Endothelial cell of umbilical vein (primary cell): Measurements from ENCODE around the gene FAM120B. TPM values are rescaled to one million over a fixed set of nuclear protein-coding genes. Genes with fewer than 3 reads are reported as not detected.

ENCODE experiments used
- BruUV-seq: library from RNA; stranded (reverse); fragments of 400-500 nt; replicated peaks from 2 replicates; lab custom pipeline; 2021; lab: Mats Ljungman, UMichigan
- CTCF ChIA-PET: fragments of 300-600, 350-600 bp; sonication (Branson Sonifier 250); formaldehyde crosslinking; loops from one replicate; lab custom pipeline; 2021; ENCODE audit warnings: antibody characterized with exemption, inconsistent platforms; lab: Charles Lee
- POLR2A ChIA-PET: fragments of 300-600, 350-600 bp; sonication (Branson Sonifier 250); formaldehyde crosslinking; loops from one replicate; lab custom pipeline; 2021; ENCODE audit warnings: antibody characterized with exemption, inconsistent platforms; lab: Charles Lee
- DNase-seq: peaks from one replicate; pipeline ENCODE4 v3.0.0-alpha.2; 2011; ENCODE audit warnings: low read depth, low spot score
- FAIRE-seq: peaks from 2 replicates; lab custom pipeline; 2011; peaks lifted over from hg19 to GRCh38; lab: Jason Lieb, UNC
- H2AFZ ChIP-seq: 2 replicates; pipeline ENCODE4 v1.6.0; 2012; ENCODE audit warnings: low read depth, low read length, control low read depth, inconsistent platforms
- H3K27ac ChIP-seq: 2 replicates; pipeline ENCODE4 v1.5.1; 2011; ENCODE audit warnings: low read depth, mild to moderate bottlenecking, control low read depth, low read length, moderate library complexity; ENCODE audit not compliant: insufficient read depth
- H3K27me3 ChIP-seq, 2 experiments: 2 replicates each; pipeline versions ENCODE4 v1.6.0 to v1.6.1; 2011; ENCODE audit warnings: low read length in 2 of 2, mixed read lengths in 1 of 2; ENCODE audit not compliant: control insufficient read depth in 2 of 2, insufficient read depth in 2 of 2
- H3K36me3 ChIP-seq, 2 experiments: 2 replicates in 1 of 2; 3 replicates in 1 of 2; pipeline ENCODE4 v1.5.1; 2011; ENCODE audit warnings: low read length in 2 of 2, mild to moderate bottlenecking in 1 of 2, moderate library complexity in 1 of 2; ENCODE audit not compliant: control insufficient read depth in 2 of 2, insufficient read depth in 2 of 2; ENCODE audit errors: extremely low read depth in 1 of 2
- H3K4me1 ChIP-seq: 3 replicates; pipeline ENCODE4 v1.5.1; 2011; ENCODE audit warnings: mild to moderate bottlenecking, low read length; ENCODE audit not compliant: control insufficient read depth, insufficient read depth; ENCODE audit errors: extremely low read depth
- H3K4me2 ChIP-seq: 2 replicates; pipeline ENCODE4 v1.6.1; 2011; ENCODE audit warnings: low read length, control low read depth, mixed read lengths; ENCODE audit not compliant: insufficient read depth
- H3K4me3 ChIP-seq, 3 experiments: fragments of 200-600 bp in 1 of 3; sonication (generic), shearing (Covaris generic) in 1 of 3; replicated peaks in 1 of 3; 2 replicates each; pipeline ENCODE4 v1.5.1; 2011 to 2016; ENCODE audit warnings: control low read depth in 3 of 3, low read length in 3 of 3, mild to moderate bottlenecking in 2 of 3, inconsistent platforms in 1 of 3, low read depth in 1 of 3, moderate library complexity in 1 of 3; ENCODE audit not compliant: insufficient read depth in 1 of 3
- H3K79me2 ChIP-seq: 2 replicates; pipeline ENCODE4 v1.6.0; 2012; ENCODE audit warnings: low read length, inconsistent platforms; ENCODE audit not compliant: control insufficient read depth, insufficient read depth
- H3K9ac ChIP-seq: replicated peaks from 2 replicates; pipeline ENCODE3; 2011; ENCODE audit warnings: low read length, control low read depth; ENCODE audit not compliant: insufficient read depth; ENCODE audit errors: extremely low read depth
- H3K9me1 ChIP-seq: replicated peaks from 3 replicates; pipeline ENCODE4 v1.6.0; 2011; ENCODE audit warnings: mild to moderate bottlenecking, low read length; ENCODE audit not compliant: control insufficient read depth, insufficient read depth; ENCODE audit errors: extremely low read depth
- H3K9me3 ChIP-seq: replicated peaks from 2 replicates; pipeline ENCODE4 v1.5.1; 2012; ENCODE audit warnings: low read length, inconsistent platforms; ENCODE audit not compliant: control insufficient read depth, insufficient read depth
- H4K20me1 ChIP-seq: replicated peaks from 2 replicates; pipeline ENCODE3; 2011; ENCODE audit warnings: mild to moderate bottlenecking, low read length; ENCODE audit not compliant: control insufficient read depth, insufficient read depth; ENCODE audit errors: extremely low read depth
- CTCF ChIP-seq, 2 donors: IDR thresholded peaks; 1 replicate in 1 of 2; 2 replicates in 1 of 2; pipeline ENCODE4 v1.5.1; 2011; ENCODE audit warnings: low read length in 2 of 2, mild to moderate bottlenecking in 2 of 2, moderate library complexity in 2 of 2, control low read depth in 1 of 2, inconsistent platforms in 1 of 2, low read depth in 1 of 2; ENCODE audit not compliant: insufficient read depth in 1 of 2; ENCODE audit errors: extremely low read depth in 1 of 2
- EZH2 ChIP-seq: IDR thresholded peaks from 2 replicates; pipeline ENCODE4 v1.6.1; 2012; ENCODE audit warnings: borderline replicate concordance, low read depth, mild to moderate bottlenecking, moderate library complexity, low read length, inconsistent platforms; ENCODE audit not compliant: severe bottlenecking
- FOS ChIP-seq: IDR thresholded peaks from 2 replicates; pipeline ENCODE4 v1.6.1; 2011; ENCODE audit warnings: mild to moderate bottlenecking, low read length, moderate library complexity, borderline replicate concordance; ENCODE audit not compliant: insufficient read depth
- GATA2 ChIP-seq: IDR thresholded peaks from 2 replicates; pipeline ENCODE4 v1.7.0; 2011; ENCODE audit warnings: low read depth, mild to moderate bottlenecking, moderate library complexity, mixed read lengths, low read length; ENCODE audit not compliant: insufficient read length, insufficient read depth
- JUN ChIP-seq: IDR thresholded peaks from 2 replicates; pipeline ENCODE4 v1.6.1; 2011; ENCODE audit warnings: borderline replicate concordance, low read depth; ENCODE audit not compliant: insufficient read length, insufficient read depth
- MAX ChIP-seq: IDR thresholded peaks from 2 replicates; pipeline ENCODE4 v1.6.1; 2011; ENCODE audit not compliant: insufficient read depth, insufficient read length
- MYC ChIP-seq: IDR thresholded peaks from one replicate; pipeline ENCODE4 v1.6.1; 2011; ENCODE audit warnings: mild to moderate bottlenecking, low read depth, low read length
- POLR2A ChIP-seq: IDR thresholded peaks from 2 replicates; pipeline ENCODE4 v1.6.1; 2012; ENCODE audit warnings: low read depth, mild to moderate bottlenecking, control low read depth, low read length
- POLR2AphosphoS5 ChIP-seq: IDR thresholded peaks from 2 replicates; pipeline ENCODE4 v1.6.1; 2012; ENCODE audit warnings: low read depth, mild to moderate bottlenecking, control low read depth, low read length, moderate library complexity; ENCODE audit not compliant: insufficient read depth
- dilution Hi-C: fragments of 300-500 bp; cut with MboI; formaldehyde crosslinking; loops from one replicate; pipeline ENCODE4 v1.15.0; 2019; ENCODE audit warnings: low sequenced_read_pairs; ENCODE audit not compliant: extremely low pct_ligation_motif_present
- intact Hi-C: fragments of 100-400 bp; cut with micrococcal nuclease; formaldehyde crosslinking; loops from one replicate; pipeline ENCODE4 v1.10.0; 2022
- polyA plus RNA-seq, 4 experiments: library from polyadenylated mRNA; depleted of rRNA in 3 of 4; stranded (reverse) in 3 of 4; unstranded in 1 of 4; fragments of >200 nt; gene quantifications; 2 replicates each; pipeline versions ENCODE4 v1.2.1 to v1.2.3, GENCODE V29; 2011 to 2012; ENCODE audit warnings: missing spikeins in 1 of 4
- total RNA-seq: library from RNA; stranded (reverse); gene quantifications from 2 replicates; pipeline ENCODE4 v1.2.3, GENCODE V29; 2021

FAM120B gene
- total and polyA plus RNA-seq, 2 donors (not counting 3 experiments of a cell fraction or from before 2014, with no cell fraction given) = 10.8 to 28.2 TPM

GRCh38 chr6:170449835-170450753, 143.5 kb downstream of the FAM120B start:
- DNase-seq = no peak

More at GRCh38 chr6:170449835-170450753, 143.5 kb downstream of the FAM120B start:
- CTCF ChIA-PET = no interaction called here
- Histone ChIP-seq H3K4me3 (no peak overlapping the region), H3K79me2 (no peaks in the 10 kb centered on the region), H3K9me1 (no peaks in the 10 kb centered on the region), H3K4me2 (no peak overlapping the region), H2AFZ (no peak overlapping the region), H4K20me1 (no peaks in the 10 kb centered on the region), H3K27me3 (no peaks in the 10 kb centered on the region), H3K9ac (no peak overlapping the region), H3K4me1 (no peaks in the 10 kb centered on the region), H3K27ac (no peak overlapping the region), H3K36me3 (no peaks in the 10 kb centered on the region), H3K9me3 (no peaks in the 10 kb centered on the region)
- no TSS peak for BruUV-seq
- no peak for TF ChIP-seq MAX
- TF ChIP-seq FOS = no peak
- TF ChIP-seq EZH2 = no peak
- no peak for TF ChIP-seq CTCF (IDR thresholded peaks at IDR 0.05; ENCODE audit: extremely low read depth in 1 of 2, insufficient read depth in 1 of 2, low read depth in 1 of 2, low read length in 2 of 2)
- TF ChIP-seq JUN = no peak
- no peak for TF ChIP-seq POLR2AphosphoS5
- TF ChIP-seq GATA2 = no peak
- TF ChIP-seq MYC = no peak
- TF ChIP-seq POLR2A = no peak
- POLR2A ChIA-PET = no interaction called here
- intact Hi-C loops = no loop called here
- dilution Hi-C loops = no loop called here
- no peak for FAIRE-seq
